Astrocyte (in vitro differentiated cells and primary cell): Measurements from ENCODE around the gene ZNF784. TPM values are rescaled to one million over a fixed set of nuclear protein-coding genes. Genes with fewer than 3 reads are reported as not detected.
A peak's percentile ranks its signal among the peaks of the same experiment; 100 is the strongest.

Experiments used
- DNase-seq: peaks from one replicate; pipeline ENCODE4 v3.0.0-alpha.2; 2010; ENCODE audit warnings: low read depth
- FAIRE-seq: peaks from 2 replicates; lab custom pipeline; 2011; peaks lifted over from hg19 to GRCh38; lab: Jason Lieb, UNC
- H2AFZ ChIP-seq: 2 replicates; pipeline ENCODE4 v1.6.0; 2012; ENCODE audit warnings: low read depth, low read length, inconsistent platforms
- H3K27ac ChIP-seq: 2 replicates; pipeline ENCODE4 v1.5.1; 2011; ENCODE audit warnings: low read depth, low read length, inconsistent platforms
- H3K27me3 ChIP-seq: 2 replicates; pipeline ENCODE4 v1.6.0; 2011; ENCODE audit warnings: low read length, inconsistent platforms; ENCODE audit not compliant: insufficient read depth
- H3K36me3 ChIP-seq: 2 replicates; pipeline ENCODE4 v1.5.1; 2011; ENCODE audit warnings: low read length, inconsistent platforms; ENCODE audit not compliant: insufficient read depth
- H3K4me1 ChIP-seq: 2 replicates; pipeline ENCODE4 v1.5.1; 2011; ENCODE audit warnings: low read length, inconsistent platforms; ENCODE audit not compliant: insufficient read depth
- H3K4me2 ChIP-seq: 2 replicates; pipeline ENCODE4 v1.6.0; 2012; ENCODE audit warnings: low read length, inconsistent platforms
- H3K4me3 ChIP-seq: 2 replicates; pipeline ENCODE4 v1.5.1; 2011; ENCODE audit warnings: low read depth, mild to moderate bottlenecking, low read length, inconsistent platforms; ENCODE audit not compliant: insufficient read depth
- H3K79me2 ChIP-seq: 2 replicates; pipeline ENCODE4 v1.6.0; 2012; ENCODE audit warnings: mild to moderate bottlenecking, low read length, inconsistent platforms; ENCODE audit not compliant: insufficient read depth
- H3K9ac ChIP-seq: 2 replicates; pipeline ENCODE4 v1.6.0; 2012; ENCODE audit warnings: mild to moderate bottlenecking, low read length, inconsistent platforms
- H3K9me3 ChIP-seq: 2 replicates; pipeline ENCODE4 v1.5.1; 2012; ENCODE audit warnings: low read depth, mild to moderate bottlenecking, low read length, inconsistent platforms; ENCODE audit not compliant: insufficient read depth
- H4K20me1 ChIP-seq: 2 replicates; pipeline ENCODE4 v1.6.0; 2012; ENCODE audit warnings: low read length, inconsistent platforms; ENCODE audit not compliant: insufficient read depth
- H3K27ac Mint-ChIP-seq: one replicate; pipeline ENCODE4 v1.8.0; 2021; ENCODE audit warnings: mild to moderate bottlenecking, mixed read lengths; ENCODE audit not compliant: unreplicated experiment
- H3K27me3 Mint-ChIP-seq: one replicate; pipeline ENCODE4 v1.8.0; 2021; ENCODE audit warnings: low read depth, mixed read lengths; ENCODE audit not compliant: unreplicated experiment
- H3K36me3 Mint-ChIP-seq: one replicate; pipeline ENCODE4 v1.8.0; 2021; ENCODE audit warnings: low read depth, mixed read lengths; ENCODE audit not compliant: unreplicated experiment
- H3K4me1 Mint-ChIP-seq: one replicate; pipeline ENCODE4 v1.8.0; 2021; ENCODE audit warnings: low read depth, mixed read lengths; ENCODE audit not compliant: unreplicated experiment
- H3K4me3 Mint-ChIP-seq: one replicate; pipeline ENCODE4 v1.8.0; 2021; ENCODE audit warnings: mild to moderate bottlenecking, moderate library complexity, mixed read lengths; ENCODE audit not compliant: unreplicated experiment
- H3K9me3 Mint-ChIP-seq: one replicate; pipeline ENCODE4 v1.8.0; 2021; ENCODE audit warnings: mild to moderate bottlenecking, mixed read lengths; ENCODE audit not compliant: unreplicated experiment
- CTCF ChIP-seq: IDR thresholded peaks from 2 replicates; pipeline ENCODE4 v1.5.1; 2011; ENCODE audit warnings: low read depth, mild to moderate bottlenecking, inconsistent platforms, low read length, moderate library complexity; ENCODE audit not compliant: insufficient read depth
- EZH2 ChIP-seq: IDR thresholded peaks from 2 replicates; pipeline ENCODE4 v1.6.1; 2012; ENCODE audit warnings: mild to moderate bottlenecking, low read length, inconsistent platforms; ENCODE audit not compliant: insufficient read depth
- total RNA-seq: library from RNA; stranded (reverse); gene quantifications from 2 replicates; pipeline ENCODE4 v1.2.1, GENCODE V29; 2021

The ZNF784 gene
- total RNA-seq, 1 donor from 2014 or later, result 5.3 TPM

GRCh38 chr19:55632463-55632834 is 8.1 kb upstream of the ZNF784 start:
- Histone ChIP-seq H3K27ac (no peak overlapping the region), H3K36me3 (no peaks in the 10 kb centered on the region), H3K79me2 (peaks cover 28% of the 10 kb centered on the region), H2AFZ (peak overlapping the region; percentile 76), H3K9ac (no peak overlapping the region), H3K27me3 (no peaks in the 10 kb centered on the region), H3K9me3 (no peaks in the 10 kb centered on the region), H3K4me3 (no peak overlapping the region), H3K4me1 (peaks cover 16% of the 10 kb centered on the region), H4K20me1 (peaks cover 9% of the 10 kb centered on the region), H3K4me2 (no peak overlapping the region)
- Mint-ChIP-seq H3K27me3 (no peaks in the 10 kb centered on the region), H3K27ac (no peak overlapping the region), H3K4me1 (peaks cover 18% of the 10 kb centered on the region), H3K36me3 (no peaks in the 10 kb centered on the region), H3K4me3 (no peak overlapping the region), H3K9me3 (peaks cover 3% of the 10 kb centered on the region)
- DNase-seq, result peak; percentile 84
- TF ChIP-seq EZH2 (no peak), CTCF (peak; percentile 92)
- no peak for FAIRE-seq

GRCh38 chr19:55626350-55626749 is 2.0 kb upstream of the ZNF784 start:
- H3K27ac Mint-ChIP-seq, result no peak overlapping the region
- TF ChIP-seq CTCF (no peak), EZH2 (no peak)
- H3K27me3 Mint-ChIP-seq, result no peaks in the 10 kb centered on the region
- H3K36me3 Mint-ChIP-seq, result peaks cover 2% of the 10 kb centered on the region
- Histone ChIP-seq H3K9ac (no peak overlapping the region), H3K9me3 (no peaks in the 10 kb centered on the region), H3K4me3 (no peak overlapping the region), H2AFZ (no peak overlapping the region), H3K4me1 (no peaks in the 10 kb centered on the region), H4K20me1 (peaks cover 13% of the 10 kb centered on the region), H3K27me3 (no peaks in the 10 kb centered on the region), H3K79me2 (peaks cover 8% of the 10 kb centered on the region), H3K4me2 (no peak overlapping the region), H3K36me3 (no peaks in the 10 kb centered on the region), H3K27ac (no peak overlapping the region)
- no peak overlapping the region for H3K4me3 Mint-ChIP-seq
- FAIRE-seq, result no peak
- no peak for DNase-seq
- H3K9me3 Mint-ChIP-seq, result no peaks in the 10 kb centered on the region
- no peaks in the 10 kb centered on the region for H3K4me1 Mint-ChIP-seq

- Histone ChIP-seq H3K4me2 (peak overlapping the region; percentile 99), H3K36me3 (no peaks in the 10 kb centered on the region), H3K27ac (no peak overlapping the region), H3K27me3 (no peaks in the 10 kb centered on the region), H4K20me1 (peaks cover 13% of the 10 kb centered on the region), H3K9ac (peak overlapping the region; percentile 94), H3K4me3 (peak overlapping the region; percentile 73), H3K79me2 (peaks cover 8% of the 10 kb centered on the region), H3K4me1 (no peaks in the 10 kb centered on the region), H3K9me3 (no peaks in the 10 kb centered on the region), H2AFZ (peak overlapping the region; percentile 95)
- Mint-ChIP-seq H3K36me3 (peaks cover 2% of the 10 kb centered on the region), H3K27me3 (no peaks in the 10 kb centered on the region), H3K9me3 (no peaks in the 10 kb centered on the region), H3K4me1 (peaks cover 6% of the 10 kb centered on the region), H3K4me3 (peak overlapping the region; percentile 89), H3K27ac (peak overlapping the region; percentile 4)
- no peak for FAIRE-seq
- no peak for TF ChIP-seq CTCF
- no peak for TF ChIP-seq EZH2
- no peak for DNase-seq
Observed at GRCh38 chr19:55625004-55625326, 599 bp upstream of the ZNF784 start.
